ENCODE results near the gene MACROD1. TPM values are rescaled to one million over a fixed set of nuclear protein-coding genes. Genes with fewer than 3 reads are reported as not detected.

MACROD1 gene
- total RNA-seq, 2 experiments from 2014 or later, result 6.0 to 6.3 TPM

GRCh38 chr11:64135711-64136110, 30.2 kb downstream of the MACROD1 start:
- Histone ChIP-seq H3K27me3 (ENCODE audit: control insufficient read depth in 1 of 2, insufficient read depth in 2 of 2, low read length in 2 of 2) (no peaks in the 10 kb centered on the region), H3K4me3 (ENCODE audit: low read length) (no peak overlapping the region), H3K27ac (ENCODE audit: low read depth in 1 of 2, low read length in 2 of 2) (no peak overlapping the region), H3K4me1 (ENCODE audit: insufficient read depth, low read length) (no peaks in the 10 kb centered on the region), H3K36me3 (ENCODE audit: insufficient read depth, low read length) (no peaks in the 10 kb centered on the region), H3K9me3 (ENCODE audit: control insufficient read depth in 1 of 2, insufficient read depth in 1 of 2, low read length in 2 of 2) (no peaks in the 10 kb centered on the region)
- no peak for ATAC-seq (ENCODE audit: poor library complexity)
- Mint-ChIP-seq H3K36me3 (ENCODE audit: low read depth) (no peaks in the 10 kb centered on the region), H3K4me1 (ENCODE audit: low read depth) (no peaks in the 10 kb centered on the region), H3K27me3 (no peaks in the 10 kb centered on the region), H3K4me3 (no peak overlapping the region), H3K9me3 (no peaks in the 10 kb centered on the region), H3K27ac (no peak overlapping the region)
- POLR2A ChIA-PET, result no interaction called here
- CTCF ChIA-PET, result no interaction called here
- no peak for DNase-seq
- no peak for TF ChIP-seq CTCF (IDR thresholded peaks at IDR 0.05)
- intact Hi-C loops (cut with DNase I, micrococcal nuclease), result no loop called here

- Histone ChIP-seq H3K4me1 (ENCODE audit: insufficient read depth, low read length) (no peaks in the 10 kb centered on the region), H3K4me3 (ENCODE audit: low read length) (no peak overlapping the region), H3K27ac (ENCODE audit: low read depth in 1 of 2, low read length in 2 of 2) (no peak overlapping the region), H3K9me3 (ENCODE audit: control insufficient read depth in 1 of 2, insufficient read depth in 1 of 2, low read length in 2 of 2) (no peaks in the 10 kb centered on the region), H3K27me3 (ENCODE audit: control insufficient read depth in 1 of 2, insufficient read depth in 2 of 2, low read length in 2 of 2) (no peaks in the 10 kb centered on the region), H3K36me3 (ENCODE audit: insufficient read depth, low read length) (no peaks in the 10 kb centered on the region)
- Mint-ChIP-seq H3K9me3 (no peaks in the 10 kb centered on the region), H3K4me1 (ENCODE audit: low read depth) (no peaks in the 10 kb centered on the region), H3K27me3 (no peaks in the 10 kb centered on the region), H3K27ac (no peak overlapping the region), H3K4me3 (no peak overlapping the region), H3K36me3 (ENCODE audit: low read depth) (no peaks in the 10 kb centered on the region)
- ChIA-PET POLR2A (no interaction called here), CTCF (no interaction called here)
- ATAC-seq (ENCODE audit: poor library complexity) (no peak), DNase-seq (no peak)
- TF ChIP-seq CTCF (IDR thresholded peaks at IDR 0.05), result no peak
- intact Hi-C loops (cut with DNase I, micrococcal nuclease), result no loop called here
Observed at GRCh38 chr11:64134963-64135362, 30.9 kb downstream of the MACROD1 start.

GRCh38 chr11:64132982-64133705, 32.8 kb downstream of the MACROD1 start:
- Mint-ChIP-seq H3K4me1 (ENCODE audit: low read depth) (no peaks in the 10 kb centered on the region), H3K27me3 (no peaks in the 10 kb centered on the region), H3K27ac (no peak overlapping the region), H3K9me3 (no peaks in the 10 kb centered on the region), H3K36me3 (ENCODE audit: low read depth) (no peaks in the 10 kb centered on the region), H3K4me3 (no peak overlapping the region)
- TF ChIP-seq CTCF (IDR thresholded peaks at IDR 0.05), result no peak
- ChIA-PET POLR2A (no interaction called here), CTCF (no interaction called here)
- Histone ChIP-seq H3K9me3 (ENCODE audit: control insufficient read depth in 1 of 2, insufficient read depth in 1 of 2, low read length in 2 of 2) (no peaks in the 10 kb centered on the region), H3K27ac (ENCODE audit: low read depth in 1 of 2, low read length in 2 of 2) (no peak overlapping the region), H3K36me3 (ENCODE audit: insufficient read depth, low read length) (no peaks in the 10 kb centered on the region), H3K4me3 (ENCODE audit: low read length) (no peak overlapping the region), H3K27me3 (ENCODE audit: control insufficient read depth in 1 of 2, insufficient read depth in 2 of 2, low read length in 2 of 2) (no peaks in the 10 kb centered on the region), H3K4me1 (ENCODE audit: insufficient read depth, low read length) (no peaks in the 10 kb centered on the region)
- intact Hi-C loops (cut with DNase I, micrococcal nuclease), result no loop called here
- DNase-seq (no peak), ATAC-seq (ENCODE audit: poor library complexity) (no peak)
